ENCODE measurements around the gene PRR13.

- no peak for TF ChIP-seq CTCF (conservative IDR thresholded peaks at IDR 0.05; ENCODE audit: low read depth, low read length)
- no peak for TF ChIP-seq EZH2 (IDR thresholded peaks at IDR 0.05; ENCODE audit: borderline replicate concordance, low read depth, low read length, poor library complexity, severe bottlenecking)
These were observed 15.3 kb downstream of the PRR13 start for GRCh38 chr12:53456654-53457366.

Measured in A673 (cell line).